Liver (tissue), 9 donors: ENCODE measurements around the gene NRG3. TPM values are rescaled to one million over a fixed set of nuclear protein-coding genes. Genes with fewer than 3 reads are reported as not detected.

ENCODE experiments used
- DNase-seq: peaks from one replicate; pipeline ENCODE4 v3.0.0-alpha.2; 2017; ENCODE audit warnings: low spot score
- H3K27ac ChIP-seq, 2 donors: one replicate each; pipeline ENCODE4 v1.7.0; 2013; ENCODE audit warnings: inconsistent platforms in 2 of 2, low read length in 2 of 2, control low read depth in 1 of 2, low read depth in 1 of 2, mild to moderate bottlenecking in 1 of 2
- H3K27me3 ChIP-seq, 4 donors: one replicate each; pipeline versions ENCODE4 v1.6.1 to v1.7.0; 2013; ENCODE audit warnings: low read length in 3 of 4, inconsistent platforms in 1 of 4, mild to moderate bottlenecking in 1 of 4, moderate library complexity in 1 of 4; ENCODE audit not compliant: control insufficient read depth in 4 of 4, insufficient read depth in 4 of 4
- H3K36me3 ChIP-seq, 4 donors: one replicate each; pipeline versions ENCODE4 v1.6.1 to v1.7.0; 2013; ENCODE audit warnings: low read length in 3 of 4, mild to moderate bottlenecking in 3 of 4, low read depth in 1 of 4, moderate library complexity in 1 of 4; ENCODE audit not compliant: control insufficient read depth in 4 of 4, insufficient read depth in 3 of 4
- H3K4me1 ChIP-seq, 4 donors: one replicate each; pipeline versions ENCODE4 v1.6.1 to v1.7.0; 2013; ENCODE audit warnings: low read length in 3 of 4, mild to moderate bottlenecking in 3 of 4, moderate library complexity in 1 of 4; ENCODE audit not compliant: control insufficient read depth in 4 of 4, insufficient read depth in 4 of 4
- H3K4me3 ChIP-seq, 3 donors: one replicate each; pipeline versions ENCODE4 v1.6.1 to v1.7.0; 2013; ENCODE audit warnings: low read length in 3 of 3, control low read depth in 1 of 3, low read depth in 1 of 3, mild to moderate bottlenecking in 1 of 3
- H3K9ac ChIP-seq, 2 donors: one replicate each; pipeline ENCODE4 v1.7.0; 2013; ENCODE audit warnings: low read length in 2 of 2, mild to moderate bottlenecking in 2 of 2, moderate library complexity in 2 of 2, control low read depth in 1 of 2, low read depth in 1 of 2
- H3K9me3 ChIP-seq, 4 donors: one replicate each; pipeline versions ENCODE4 v1.6.1 to v1.7.0; 2013; ENCODE audit warnings: low read length in 3 of 4; ENCODE audit not compliant: control insufficient read depth in 4 of 4
- ATF3 ChIP-seq: IDR thresholded peaks from 2 replicates; pipeline ENCODE4 v1.6.1; 2016; ENCODE audit warnings: antibody characterized with exemption
- EGR1 ChIP-seq, 2 donors: IDR thresholded peaks; 2 replicates each; pipeline ENCODE4 v1.6.1; 2016 to 2018; ENCODE audit warnings: antibody characterized with exemption in 2 of 2, low read depth in 2 of 2
- FOXA2 ChIP-seq: IDR thresholded peaks from 2 replicates; pipeline ENCODE4 v1.6.1; 2016; ENCODE audit warnings: antibody characterized with exemption
- HNF4A ChIP-seq, 2 donors: conservative IDR thresholded peaks; 2 replicates each; pipeline ENCODE4 v1.6.1; 2016; ENCODE audit warnings: antibody characterized with exemption in 2 of 2, mild to moderate bottlenecking in 2 of 2
- HNF4G ChIP-seq: IDR thresholded peaks from 2 replicates; pipeline ENCODE4 v1.6.1; 2016; ENCODE audit warnings: antibody characterized with exemption
- JUND ChIP-seq, 2 donors: IDR thresholded peaks; 2 replicates each; pipeline ENCODE4 v1.6.1; 2016; ENCODE audit warnings: antibody characterized with exemption in 2 of 2
- NR2F2 ChIP-seq: IDR thresholded peaks from 2 replicates; pipeline ENCODE4 v1.6.1; 2016; ENCODE audit warnings: antibody characterized with exemption
- RAD21 ChIP-seq, 2 donors: IDR thresholded peaks; 2 replicates each; pipeline ENCODE4 v1.6.1; 2016; ENCODE audit warnings: antibody characterized with exemption in 2 of 2, mild to moderate bottlenecking in 2 of 2
- REST ChIP-seq: IDR thresholded peaks from 2 replicates; pipeline ENCODE4 v1.6.1; 2016; ENCODE audit warnings: antibody characterized with exemption, mild to moderate bottlenecking
- RXRA ChIP-seq, 2 donors: IDR thresholded peaks; 2 replicates each; pipeline ENCODE4 v1.6.1; 2017 to 2018; ENCODE audit warnings: antibody characterized with exemption in 2 of 2, mild to moderate bottlenecking in 1 of 2
- SP1 ChIP-seq: IDR thresholded peaks from 2 replicates; pipeline ENCODE4 v1.6.1; 2018; ENCODE audit warnings: antibody characterized with exemption, mild to moderate bottlenecking
- TAF1 ChIP-seq: conservative IDR thresholded peaks from 2 replicates; pipeline ENCODE4 v1.6.1; 2016; ENCODE audit warnings: antibody characterized with exemption, mild to moderate bottlenecking
- YY1 ChIP-seq: IDR thresholded peaks from 2 replicates; pipeline ENCODE4 v1.6.1; 2016; ENCODE audit warnings: antibody characterized with exemption, mild to moderate bottlenecking
- WGBS: extraction: QIAGEN DNeasy Blood & Tissue Kit; methylation state at CpG from one replicate; pipeline ENCODE4 v1.1.7; 2013; 5-methylcytosine and 5-hydroxymethylcytosine counted together
- polyA plus RNA-seq, 2 donors: library from polyadenylated mRNA; stranded (reverse) in 1 of 2; unstranded in 1 of 2; fragments of 200-250 nt in 1 of 2; fragments of >200 nt in 1 of 2; fragmentation: Nextera tagmentation in 1 of 2; extraction: Ambion mirVana in 1 of 2; gene quantifications; one replicate each; pipeline versions ENCODE4 v1.2.1 to v1.2.3, GENCODE V29; 2013 to 2015
- total RNA-seq, 2 donors: library from RNA; depleted of rRNA; stranded (reverse); fragments of >200 nt; gene quantifications; one replicate each; pipeline ENCODE4 v1.2.3, GENCODE V29; 2014
- TF ChIP-seq, protein P1 (sequence below): IDR thresholded peaks from 2 replicates; pipeline ENCODE4 v1.6.1; 2016; ENCODE audit warnings: antibody characterized with exemption
- TF ChIP-seq, protein P2 (sequence below): IDR thresholded peaks from 2 replicates; pipeline ENCODE4 v1.6.1; 2016; ENCODE audit warnings: antibody characterized with exemption
- donor health status: healthy.
- donor health status: healthy.
- donor health status: healthy.
- donor health status: healthy.
- donor health status: healthy.

The NRG3 gene
- total and polyA plus RNA-seq, 4 donors = 0.24 to 3.7 (median 0.38) TPM

GRCh38 chr10:82554381-82554780, 679.4 kb downstream of the NRG3 start:
- no peaks in the 10 kb centered on the region for H3K4me1 ChIP-seq
- H3K9me3 ChIP-seq = peaks cover 0 to 3% (median 0%) of the 10 kb centered on the region in 4 donors
- no peaks in the 10 kb centered on the region for H3K36me3 ChIP-seq
- H3K9ac ChIP-seq = no peak overlapping the region
- 93% methylated on average over 3 of the region's 3 CpGs for WGBS
- no peak overlapping the region for H3K27ac ChIP-seq
- H3K4me3 ChIP-seq = no peak overlapping the region
- TF ChIP-seq TAF1 (no peak), JUND (IDR thresholded peaks at IDR 0.05) (no peak), REST (no peak)
- no peak for DNase-seq
- peaks cover 0 to 2% (median 0%) of the 10 kb centered on the region in 4 donors for H3K27me3 ChIP-seq

DNA sequence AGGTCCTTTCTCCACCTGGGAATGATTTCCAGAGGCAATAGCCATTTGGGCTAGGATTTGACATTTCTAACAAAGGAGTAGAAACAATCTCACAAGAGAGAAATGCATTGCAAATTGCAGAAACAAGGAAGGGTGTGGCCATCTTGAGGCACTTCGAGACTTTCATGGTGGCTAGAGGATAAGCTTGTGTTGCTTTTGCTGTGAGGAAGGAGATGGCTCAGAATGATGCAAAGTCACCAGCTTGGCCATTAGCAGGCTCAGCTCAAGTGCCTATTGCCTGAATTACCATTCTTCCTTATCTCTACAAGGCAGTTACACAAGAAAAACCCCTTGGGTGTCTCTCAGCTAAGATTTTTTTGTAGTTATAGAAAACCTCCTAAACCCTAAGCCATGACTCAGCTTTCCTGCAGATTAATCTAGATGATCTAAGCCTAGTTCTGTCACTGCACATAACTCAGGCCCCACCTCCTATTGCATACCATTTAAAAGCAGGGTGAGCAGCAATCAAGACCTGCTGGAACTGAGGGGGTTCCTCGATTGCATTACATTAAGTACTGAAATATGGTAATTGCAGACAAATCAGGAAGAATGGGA, 683.1 kb downstream of the NRG3 start:
- no peaks in the 10 kb centered on the region for H3K4me1 ChIP-seq
- H3K9ac ChIP-seq = no peak overlapping the region
- DNase-seq = no peak
- H3K27me3 ChIP-seq = peaks cover 0 to 2% (median 0%) of the 10 kb centered on the region in 4 donors
- TF ChIP-seq, protein P1, sequence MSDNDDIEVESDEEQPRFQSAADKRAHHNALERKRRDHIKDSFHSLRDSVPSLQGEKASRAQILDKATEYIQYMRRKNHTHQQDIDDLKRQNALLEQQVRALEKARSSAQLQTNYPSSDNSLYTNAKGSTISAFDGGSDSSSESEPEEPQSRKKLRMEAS = no peak
- TF ChIP-seq TAF1 (no peak), ATF3 (no peak), SP1 (no peak), HNF4G (no peak)
- 71% methylated on average over 2 of the region's 2 CpGs for whole genome bisulfite sequencing
- H3K9me3 ChIP-seq = peaks cover 0 to 3% (median 0%) of the 10 kb centered on the region in 4 donors
- H3K27ac ChIP-seq = no peak overlapping the region
- no peaks in the 10 kb centered on the region for H3K36me3 ChIP-seq
- no peak overlapping the region for H3K4me3 ChIP-seq

DNA sequence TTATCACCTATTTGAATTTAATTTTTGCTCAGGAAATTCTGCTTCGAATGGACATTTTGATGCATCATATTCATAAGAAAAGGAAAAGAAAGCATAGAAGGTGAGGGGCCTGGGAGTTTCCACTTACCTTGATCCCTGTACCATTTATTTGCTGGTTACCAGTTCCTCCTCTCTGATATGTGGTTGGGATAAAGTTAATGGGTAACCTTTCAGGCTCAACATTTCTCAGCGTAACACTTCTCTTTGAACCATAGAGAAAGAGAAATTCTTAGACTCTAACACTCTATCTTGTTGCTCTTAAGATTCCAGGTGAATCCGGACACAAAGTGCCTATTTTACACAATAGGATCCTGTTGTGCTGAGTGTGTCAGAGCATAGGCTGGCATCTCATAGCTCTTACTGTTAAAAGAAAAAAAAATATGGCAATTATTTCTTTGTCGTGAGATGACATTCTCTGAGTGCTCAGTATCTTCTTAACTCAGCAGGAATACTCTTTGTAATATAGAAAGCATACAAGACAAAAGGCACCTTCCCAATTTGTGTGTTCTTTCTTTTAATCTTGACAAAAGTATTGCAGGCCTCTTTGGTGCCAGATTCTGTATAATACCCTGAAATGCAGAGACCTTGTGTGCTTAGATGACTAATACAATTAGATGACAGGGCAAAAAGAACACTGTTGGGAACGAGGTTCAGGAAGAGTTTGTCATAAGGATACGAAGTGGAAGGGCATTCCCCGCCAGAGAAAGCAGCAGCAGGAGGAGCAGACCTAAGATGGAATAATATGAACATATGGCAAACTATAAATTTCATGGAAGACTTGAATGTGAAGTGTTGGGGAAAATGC, 689.6 kb downstream of the NRG3 start:
- Histone ChIP-seq H3K36me3 (no peaks in the 10 kb centered on the region), H3K4me1 (no peaks in the 10 kb centered on the region), H3K4me3 (no peak overlapping the region), H3K27ac (no peak overlapping the region), H3K9ac (no peak overlapping the region), H3K27me3 (no peaks in the 10 kb centered on the region), H3K9me3 (no peaks in the 10 kb centered on the region)
- WGBS = 83% methylated on average over 7 of the region's 7 CpGs
- DNase-seq = no peak
- TF ChIP-seq, protein P1 = no peak
- TF ChIP-seq RXRA (IDR thresholded peaks at IDR 0.05) = no peak
- TF ChIP-seq JUND (IDR thresholded peaks at IDR 0.05) = no peak
- no peak for TF ChIP-seq NR2F2
- TF ChIP-seq RAD21 (IDR thresholded peaks at IDR 0.05) = no peak
- TF ChIP-seq HNF4A (conservative IDR thresholded peaks at IDR 0.05) = no peak
- no peak for TF ChIP-seq EGR1 (IDR thresholded peaks at IDR 0.05; ENCODE audit: low read depth in 2 of 2)
- TF ChIP-seq FOXA2 = no peak
- TF ChIP-seq, protein P2, sequence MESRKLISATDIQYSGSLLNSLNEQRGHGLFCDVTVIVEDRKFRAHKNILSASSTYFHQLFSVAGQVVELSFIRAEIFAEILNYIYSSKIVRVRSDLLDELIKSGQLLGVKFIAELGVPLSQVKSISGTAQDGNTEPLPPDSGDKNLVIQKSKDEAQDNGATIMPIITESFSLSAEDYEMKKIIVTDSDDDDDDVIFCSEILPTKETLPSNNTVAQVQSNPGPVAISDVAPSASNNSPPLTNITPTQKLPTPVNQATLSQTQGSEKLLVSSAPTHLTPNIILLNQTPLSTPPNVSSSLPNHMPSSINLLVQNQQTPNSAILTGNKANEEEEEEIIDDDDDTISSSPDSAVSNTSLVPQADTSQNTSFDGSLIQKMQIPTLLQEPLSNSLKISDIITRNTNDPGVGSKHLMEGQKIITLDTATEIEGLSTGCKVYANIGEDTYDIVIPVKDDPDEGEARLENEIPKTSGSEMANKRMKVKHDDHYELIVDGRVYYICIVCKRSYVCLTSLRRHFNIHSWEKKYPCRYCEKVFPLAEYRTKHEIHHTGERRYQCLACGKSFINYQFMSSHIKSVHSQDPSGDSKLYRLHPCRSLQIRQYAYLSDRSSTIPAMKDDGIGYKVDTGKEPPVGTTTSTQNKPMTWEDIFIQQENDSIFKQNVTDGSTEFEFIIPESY = no peak
- no peak for TF ChIP-seq SP1
- TF ChIP-seq REST = no peak
- TF ChIP-seq YY1 = no peak
- no peak for TF ChIP-seq TAF1
